T-cell (primary cell): ENCODE data around the gene GSTO2. TPM values are rescaled to one million over a fixed set of nuclear protein-coding genes. Genes with fewer than 3 reads are reported as not detected.
"Not testable (repeated sequence)": the region's sequence is repeated elsewhere in the genome, so short reads cannot be mapped to it uniquely, and the experiment has no call there.

Experiments used
- ATAC-seq, 4 experiments: fragments of 200-7000 bp in 3 of 4; fragments of 150-1000 bp in 1 of 4; cut with Tn5 transposase; replicated peaks in 1 of 4; 1 replicate in 3 of 4; 2 replicates in 1 of 4; pipeline ENCODE4 v1.10.0; 2021; ENCODE audit warnings: moderate library complexity in 3 of 4, mild to moderate bottlenecking in 2 of 4, moderate number of reproducible peaks in 1 of 4
- CTCF ChIA-PET, 2 donors: fragments of 300-600 bp; sonication (Branson Sonifier 250); formaldehyde crosslinking; loops; one replicate each; lab custom pipeline; 2022; ENCODE audit warnings: antibody characterized with exemption in 2 of 2; lab: Charles Lee
- POLR2A ChIA-PET, 2 donors: fragments of 300-600 bp; sonication (Branson Sonifier 250); formaldehyde crosslinking; loops; one replicate each; lab custom pipeline; 2022; ENCODE audit warnings: antibody characterized with exemption in 2 of 2; lab: Charles Lee
- DNase-seq, 35 experiments: peaks; one replicate each; pipeline versions ENCODE4 v3.0.0 to v3.0.0-alpha.2; 2013 to 2023
- H3K27ac ChIP-seq: one replicate; pipeline ENCODE4 v1.5.1; 2013; ENCODE audit warnings: low read length
- H3K27me3 ChIP-seq, 2 experiments: replicated peaks in 1 of 2; 1 replicate in 1 of 2; 2 replicates in 1 of 2; pipeline versions ENCODE4 v1.6.1 to v1.7.0; 2013; ENCODE audit warnings: low read length in 1 of 2, mixed read lengths in 1 of 2; ENCODE audit not compliant: control insufficient read depth in 2 of 2, insufficient read depth in 2 of 2; ENCODE audit errors: extremely low read depth in 1 of 2
- H3K36me3 ChIP-seq, 2 donors: 1 replicate in 1 of 2; 2 replicates in 1 of 2; pipeline versions ENCODE4 v1.6.1 to v1.7.0; 2013; ENCODE audit warnings: low read length in 1 of 2; ENCODE audit not compliant: control insufficient read depth in 2 of 2, insufficient read depth in 1 of 2; ENCODE audit errors: extremely low read depth in 1 of 2
- H3K4me1 ChIP-seq, 2 experiments: 1 replicate in 1 of 2; 2 replicates in 1 of 2; pipeline versions ENCODE4 v1.6.1 to v1.7.0; 2013; ENCODE audit warnings: low read length in 2 of 2, mixed read lengths in 1 of 2; ENCODE audit not compliant: insufficient read depth in 2 of 2, control insufficient read depth in 1 of 2; ENCODE audit errors: extremely low read depth in 1 of 2
- H3K4me3 ChIP-seq, 2 donors: 1 replicate in 1 of 2; 2 replicates in 1 of 2; pipeline versions ENCODE4 v1.5.1 to v1.7.0; 2013; ENCODE audit warnings: mild to moderate bottlenecking in 2 of 2, low read length in 1 of 2, moderate library complexity in 1 of 2; ENCODE audit not compliant: control insufficient read depth in 1 of 2; ENCODE audit errors: extremely low read depth in 1 of 2
- H3K9me3 ChIP-seq: 2 replicates; pipeline ENCODE4 v1.7.0; 2013
- H3K27ac Mint-ChIP-seq, 2 donors: one replicate each; pipeline ENCODE4 v1.8.0; 2020 to 2021; ENCODE audit warnings: mild to moderate bottlenecking in 2 of 2, mixed read lengths in 2 of 2
- H3K27me3 Mint-ChIP-seq, 2 donors: one replicate each; pipeline ENCODE4 v1.8.0; 2021 to 2022; ENCODE audit warnings: mixed read lengths in 2 of 2
- H3K36me3 Mint-ChIP-seq: one replicate; pipeline ENCODE4 v1.8.0; 2021; ENCODE audit warnings: mixed read lengths
- H3K4me1 Mint-ChIP-seq, 3 donors: one replicate each; pipeline ENCODE4 v1.8.0; 2020 to 2022; ENCODE audit warnings: mixed read lengths in 3 of 3, mild to moderate bottlenecking in 1 of 3
- H3K4me3 Mint-ChIP-seq, 3 donors: one replicate each; pipeline ENCODE4 v1.8.0; 2020 to 2022; ENCODE audit warnings: mild to moderate bottlenecking in 3 of 3, mixed read lengths in 3 of 3, moderate library complexity in 3 of 3
- H3K9me3 Mint-ChIP-seq, 3 donors: one replicate each; pipeline ENCODE4 v1.8.0; 2020 to 2022; ENCODE audit warnings: mixed read lengths in 3 of 3
- WGBS: methylation state at CpG from one replicate; pipeline ENCODE4 v1.1.5; 2013; ENCODE audit warnings: missing lambda C conversion rate; ENCODE audit not compliant: insufficient coverage; 5-methylcytosine and 5-hydroxymethylcytosine counted together
- total RNA-seq, 35 experiments: library from RNA in 6 of 35; stranded (reverse) in 6 of 35; fragments of 120-200 nt in 1 of 35; gene quantifications; one replicate each; pipeline versions ENCODE4 v1.2.1 to v1.2.4 and lab custom pipeline; 2013 to 2026

The GSTO2 gene
- total RNA-seq, 5 donors from 2014 or later (not counting 1 experiment from before 2014, with no cell fraction given) = 0.60 to 2.4 (median 1.9) TPM

- POLR2A ChIA-PET, ATAC-seq, H3K27ac ChIP-seq, H3K4me1 ChIP-seq, H3K27me3 ChIP-seq, H3K36me3 Mint-ChIP-seq, DNase-seq, CTCF ChIA-PET, H3K36me3 ChIP-seq, H3K9me3 ChIP-seq, H3K4me3 Mint-ChIP-seq, H3K4me3 ChIP-seq, H3K9me3 Mint-ChIP-seq, H3K4me1 Mint-ChIP-seq: not testable (repeated sequence)
- Mint-ChIP-seq H3K27ac (peak overlapping the region in 1 of 2 donors; percentile 16), H3K27me3 (peaks cover 22% of the 10 kb centered on the region in 2 donors)
- 100% methylated on average over 1 of the region's 3 CpGs for WGBS
Measured at GRCh38 chr10:104243009-104243408, 26.0 kb upstream of the GSTO2 start.

GRCh38 chr10:104243512-104243911 is 25.5 kb upstream of the GSTO2 start:
- H3K27ac Mint-ChIP-seq = no peak overlapping the region
- WGBS = 71% methylated on average over 1 of the region's 5 CpGs

GRCh38 chr10:104245066-104245632 is 23.8 kb upstream of the GSTO2 start:
- CTCF ChIA-PET = interaction anchor here in 1 of 2 donors (0.6 kb wide), 1 partner anchor 142 kb away, joined by 3 read pairs; no protein-coding TSS in a partner anchor
- H3K36me3 Mint-ChIP-seq = no peaks in the 10 kb centered on the region
- no peaks in the 10 kb centered on the region for H3K36me3 ChIP-seq

More at GRCh38 chr10:104243512-104243911, 25.5 kb upstream of the GSTO2 start:
- no peak for DNase-seq
- Mint-ChIP-seq H3K4me1 (peaks cover 0 to 5% (median 2%) of the 10 kb centered on the region in 3 donors), H3K9me3 (no peaks in the 10 kb centered on the region), H3K4me3 (no peak overlapping the region), H3K36me3 (no peaks in the 10 kb centered on the region), H3K27me3 (peaks cover 20 to 22% of the 10 kb centered on the region in 2 donors)
- ATAC-seq = no peak
- Histone ChIP-seq H3K4me3 (no peak overlapping the region), H3K27me3 (no peaks in the 10 kb centered on the region), H3K27ac (no peak overlapping the region), H3K9me3 (no peaks in the 10 kb centered on the region), H3K36me3 (no peaks in the 10 kb centered on the region), H3K4me1 (no peaks in the 10 kb centered on the region)
- ChIA-PET POLR2A (no interaction called here), CTCF (no interaction called here)

GRCh38 chr10:104246976-104247375 is 22.0 kb upstream of the GSTO2 start:
- Histone ChIP-seq H3K27me3 (no peaks in the 10 kb centered on the region), H3K27ac (no peak overlapping the region), H3K4me1 (no peaks in the 10 kb centered on the region), H3K4me3 (no peak overlapping the region), H3K36me3 (no peaks in the 10 kb centered on the region), H3K9me3 (no peaks in the 10 kb centered on the region)
- ATAC-seq (peak in 1 of 4 experiments; percentile 19), DNase-seq (peak in 1 of 35 experiments; percentile 28)
- Mint-ChIP-seq H3K27me3 (peaks cover 11 to 20% of the 10 kb centered on the region in 2 donors), H3K36me3 (no peaks in the 10 kb centered on the region), H3K9me3 (no peaks in the 10 kb centered on the region), H3K27ac (no peak overlapping the region), H3K4me1 (peaks cover 0 to 5% (median 2%) of the 10 kb centered on the region in 3 donors), H3K4me3 (no peak overlapping the region)
- ChIA-PET CTCF (no interaction called here), POLR2A (no interaction called here)
- WGBS = 47% methylated on average over 1 of the region's 2 CpGs

More at GRCh38 chr10:104245066-104245632, 23.8 kb upstream of the GSTO2 start:
- H3K9me3 Mint-ChIP-seq = no peaks in the 10 kb centered on the region
- no peak overlapping the region for H3K4me3 Mint-ChIP-seq
- Histone ChIP-seq H3K4me3 (no peak overlapping the region), H3K9me3 (no peaks in the 10 kb centered on the region), H3K4me1 (no peaks in the 10 kb centered on the region), H3K27ac (no peak overlapping the region), H3K27me3 (no peaks in the 10 kb centered on the region)
- H3K27ac Mint-ChIP-seq = no peak overlapping the region
- ATAC-seq = no peak
- DNase-seq = no peak
- POLR2A ChIA-PET = no interaction called here
- 95% methylated on average over 29 of the region's 34 CpGs for WGBS
- H3K4me1 Mint-ChIP-seq = peaks cover 0 to 5% (median 2%) of the 10 kb centered on the region in 3 donors
- peaks cover 19 to 24% of the 10 kb centered on the region in 2 donors for H3K27me3 Mint-ChIP-seq

- H3K27ac ChIP-seq = no peak overlapping the region
- Mint-ChIP-seq H3K36me3 (no peaks in the 10 kb centered on the region), H3K4me3 (no peak overlapping the region), H3K27ac (peak overlapping the region in 1 of 2 donors; percentile 33), H3K27me3 (peaks cover 11 to 18% of the 10 kb centered on the region in 2 donors), H3K9me3 (no peaks in the 10 kb centered on the region), H3K4me1 (peaks cover 0 to 5% (median 2%) of the 10 kb centered on the region in 3 donors)
- no peaks in the 10 kb centered on the region for H3K9me3 ChIP-seq
- WGBS = no CpG with 5 or more reads among the region's 3 CpGs
- POLR2A ChIA-PET = no interaction called here
- CTCF ChIA-PET = interaction anchor here in 1 of 2 donors (1.0 to 1.1 kb wide), 2 partner anchors 9 to 20 kb away, joined by 3 to 4 read pairs; no protein-coding TSS in a partner anchor
- no peaks in the 10 kb centered on the region for H3K27me3 ChIP-seq
- ATAC-seq = no peak
- no peaks in the 10 kb centered on the region for H3K36me3 ChIP-seq
- H3K4me3 ChIP-seq = no peak overlapping the region
- DNase-seq = no peak
- H3K4me1 ChIP-seq = no peaks in the 10 kb centered on the region
Measured at GRCh38 chr10:104247513-104248146, 21.4 kb upstream of the GSTO2 start.

GRCh38 chr10:104248931-104249330 is 20.1 kb upstream of the GSTO2 start:
- H3K36me3 Mint-ChIP-seq, POLR2A ChIA-PET, H3K27ac ChIP-seq, H3K9me3 ChIP-seq, H3K27ac Mint-ChIP-seq, H3K36me3 ChIP-seq, H3K4me3 ChIP-seq, H3K4me3 Mint-ChIP-seq, H3K27me3 Mint-ChIP-seq, H3K9me3 Mint-ChIP-seq, DNase-seq, ATAC-seq, H3K4me1 ChIP-seq, H3K27me3 ChIP-seq: not testable (repeated sequence)
- CTCF ChIA-PET = interaction anchor here in 1 of 2 donors (1.0 kb wide), 1 partner anchor 18 kb away, joined by 4 read pairs; no protein-coding TSS in a partner anchor
- peaks cover 10 to 14% (median 10%) of the 10 kb centered on the region in 3 donors for H3K4me1 Mint-ChIP-seq
- 87% methylated on average over 11 of the region's 11 CpGs for WGBS
